Heart right ventricle (tissue), 16 donors: Measurements from ENCODE around the gene EFCAB8. TPM values are rescaled to one million over a fixed set of nuclear protein-coding genes. Genes with fewer than 3 reads are reported as not detected.
A peak's percentile ranks its signal among the peaks of the same experiment; 100 is the strongest.

Source experiments
- ATAC-seq, 8 donors: fragments of 200-7000 bp; cut with Tn5 transposase; one replicate each; pipeline ENCODE4 v1.9.1; 2020; ENCODE audit warnings: mild to moderate bottlenecking in 8 of 8, moderate library complexity in 8 of 8, moderate number of reproducible peaks in 1 of 8
- DNase-seq, 2 donors: peaks; one replicate each; pipeline ENCODE4 v3.0.0-alpha.2; 2020
- H3K27ac ChIP-seq, 10 donors: fragments of 200-600 bp; sonication (generic) in 2 of 10; one replicate each; pipeline versions ENCODE4 v1.5.0 to v1.8.0; 2020 to 2022; ENCODE audit warnings: mild to moderate bottlenecking in 3 of 10
- H3K27me3 ChIP-seq, 7 donors: fragments of 200-600 bp; one replicate each; pipeline ENCODE4 v1.8.0; 2021 to 2022; ENCODE audit warnings: mild to moderate bottlenecking in 2 of 7
- H3K36me3 ChIP-seq, 9 donors: fragments of 200-600 bp; sonication (generic) in 1 of 9; one replicate each; pipeline versions ENCODE4 v1.5.0 to v1.8.0; 2020 to 2022; ENCODE audit warnings: mild to moderate bottlenecking in 2 of 9
- H3K4me1 ChIP-seq, 9 donors: fragments of 200-600 bp; sonication (generic) in 1 of 9; one replicate each; pipeline versions ENCODE4 v1.5.0 to v1.8.0; 2020 to 2022; ENCODE audit warnings: mild to moderate bottlenecking in 4 of 9
- H3K4me3 ChIP-seq, 10 donors: fragments of 200-600 bp; sonication (generic) in 2 of 10; one replicate each; pipeline versions ENCODE4 v1.5.0 to v1.8.0; 2020 to 2022; ENCODE audit warnings: mild to moderate bottlenecking in 7 of 10, moderate library complexity in 2 of 10
- H3K9me3 ChIP-seq, 11 donors: fragments of 200-600 bp in 10 of 11; sonication (generic) in 2 of 11; one replicate each; pipeline versions ENCODE4 v1.5.0 to v1.8.0; 2013 to 2022; ENCODE audit warnings: mild to moderate bottlenecking in 2 of 11, control low read depth in 1 of 11, moderate library complexity in 1 of 11
- CTCF ChIP-seq, 9 donors: fragments of 200-600 bp; sonication (generic) in 2 of 9; IDR thresholded peaks; one replicate each; pipeline versions ENCODE4 v1.5.0 to v1.8.0; 2021 to 2022; ENCODE audit warnings: antibody characterized with exemption in 9 of 9, mild to moderate bottlenecking in 5 of 9, moderate library complexity in 1 of 9
- WGBS, 2 donors: extraction: QIAGEN DNeasy Blood & Tissue Kit; methylation state at CpG; one replicate each; pipeline ENCODE4 v1.1.7; 2013; ENCODE audit warnings: inconsistent platforms in 1 of 2; 5-methylcytosine and 5-hydroxymethylcytosine counted together
- intact Hi-C, 10 donors: fragments of 100-400 bp; cut with DNase I; formaldehyde crosslinking; loops; one replicate each; pipeline versions ENCODE4 v1.11.1 to v1.14.2; 2022
- polyA plus RNA-seq, 2 donors: library from polyadenylated mRNA; stranded (reverse); fragments of 200-250 nt; gene quantifications; one replicate each; pipeline ENCODE4 v1.2.3, GENCODE V29; 2013
- total RNA-seq, 10 donors: library from RNA; stranded (reverse); fragmentation: NEBNext Ultra II Directional in 3 of 10; extraction: Animal tissue kit (Norgen Biotek cat#: 25700) in 3 of 10; gene quantifications; one replicate each; pipeline versions ENCODE4 v1.2.1 to v1.2.4, GENCODE V29; 2021 to 2023
- donor health status: Arrhythmogenic right ventricular cardiomyopathy.
- donor health status: ischemic (EF 13 %, LVEDD 7.1; RV severe dilation, severe dysfunction).
- donor health status: healthy with polysubstance abuse.
- donor health status: DM: no; HTN: yes; CAD: no.
- donor health status: DM: no; HTN: no; CAD: no.
- donor health status: ischemic (EF 25% LVEDD 6.9; RV normal size, moderate dysfunction).
- donor health status: ischemic (EF 25% LVEDD 5.7; RV mildly dilated, moderate dysfunction).
- donor health status: healthy.
- donor health status: DM: yes; HTN: yes; CAD: no.
- donor health status: Ischemic cardiomyopathy.
- donor health status: ischemic (EF 35%, LVEDD 5.7; RV mildly dilated, moderate dysfunction).
- donor health status: nonischemic (EF 11% LVEDD 7.7; RV severe dilation, severe dysfunction).
- donor health status: DM: yes; HTN: yes; CAD: no.
- donor health status: PGD.
- donor health status: ischemic (EF 29% LVEDD 5.4; RV normal size, mild dysfunction).
- donor health status: nonischemic (EF 23%, LVEDD 6.1; RV moderate dilation, normal function).

The EFCAB8 gene
- total and polyA plus RNA-seq, 12 donors, result 0.15 to 0.58 TPM; not detected in 10

DNA sequence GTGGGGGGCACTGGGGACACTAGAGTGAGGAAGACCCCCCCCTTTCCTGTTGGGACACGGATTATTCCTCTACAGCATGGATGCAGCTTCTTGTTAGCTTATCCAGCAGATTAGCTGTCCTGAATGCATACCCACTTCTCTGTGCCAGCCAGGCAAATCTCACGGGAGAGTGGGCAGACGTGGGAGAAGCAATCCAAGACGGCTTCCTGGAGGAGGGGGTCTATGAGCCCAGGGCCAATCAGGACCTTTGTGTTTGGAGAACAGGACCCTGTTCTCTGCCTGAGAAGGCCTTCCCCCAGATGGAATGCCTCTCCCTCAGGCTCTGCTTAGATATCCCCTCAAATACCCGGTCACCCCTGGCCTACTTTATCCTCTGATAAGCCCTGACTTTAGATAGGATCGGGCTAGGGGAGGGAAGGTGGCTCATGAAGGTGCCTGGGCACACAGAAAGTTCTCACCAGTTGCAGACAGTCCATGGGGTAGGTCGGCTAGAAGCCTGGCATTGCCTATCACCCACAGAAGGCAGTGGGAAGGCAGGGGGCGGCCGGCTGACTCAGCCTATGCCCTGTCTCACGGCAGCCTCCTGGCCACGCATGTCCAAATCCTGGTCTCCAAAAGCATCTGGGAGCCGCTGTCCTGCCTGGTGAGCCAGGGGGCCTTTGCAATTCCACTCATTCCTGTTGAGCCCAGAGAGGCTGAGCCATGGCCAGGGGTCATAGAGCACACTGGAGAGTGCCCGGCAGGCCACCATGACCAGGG lies 110.8 kb downstream of the EFCAB8 start:
- 75 to 76% methylated on average over 13 of the region's 13 CpGs for WGBS, 2 donors
- intact Hi-C loops, result no loop called here
- no peaks in the 10 kb centered on the region for H3K9me3 ChIP-seq
- DNase-seq (no peak), ATAC-seq (no peak)
- H3K4me1 ChIP-seq, result peaks cover 0 to 33% (median 8%) of the 10 kb centered on the region in 9 donors
- H3K27ac ChIP-seq, result peak overlapping the region in 1 of 10 donors; percentile 24
- no peak for TF ChIP-seq CTCF (IDR thresholded peaks at IDR 0.05)
- H3K36me3 ChIP-seq, result no peaks in the 10 kb centered on the region
- H3K4me3 ChIP-seq, result no peak overlapping the region
- H3K27me3 ChIP-seq, result peaks cover 0 to 3% (median 0%) of the 10 kb centered on the region in 7 donors

GRCh38 chr20:32970115-32970972 lies 111.6 kb downstream of the EFCAB8 start:
- intact Hi-C loops, result no loop called here
- Histone ChIP-seq H3K27ac (peak overlapping the region in 1 of 10 donors; percentile 79), H3K36me3 (no peaks in the 10 kb centered on the region), H3K27me3 (no peaks in the 10 kb centered on the region), H3K4me3 (no peak overlapping the region), H3K4me1 (peaks cover 0 to 33% (median 8%) of the 10 kb centered on the region in 9 donors), H3K9me3 (no peaks in the 10 kb centered on the region)
- ATAC-seq, result no peak
- no peak for DNase-seq
- no peak for TF ChIP-seq CTCF (IDR thresholded peaks at IDR 0.05)
- 93 to 94% methylated on average over 15 of the region's 15 CpGs for WGBS, 2 donors

- H3K36me3 ChIP-seq, result no peaks in the 10 kb centered on the region
- no peaks in the 10 kb centered on the region for H3K27me3 ChIP-seq
- peak overlapping the region in 2 of 10 donors; percentile 42 to 79 for H3K27ac ChIP-seq
- no peak for TF ChIP-seq CTCF (IDR thresholded peaks at IDR 0.05)
- H3K4me3 ChIP-seq, result no peak overlapping the region
- ATAC-seq (no peak), DNase-seq (no peak)
- intact Hi-C loops, result no loop called here
- 94 to 100% methylated on average over 2 of the region's 2 CpGs for WGBS, 2 donors
- H3K4me1 ChIP-seq, result peaks cover 0 to 29% (median 8%) of the 10 kb centered on the region in 9 donors
- H3K9me3 ChIP-seq, result no peaks in the 10 kb centered on the region
Measured at GRCh38 chr20:32970973-32971300, 112.2 kb downstream of the EFCAB8 start.

DNA sequence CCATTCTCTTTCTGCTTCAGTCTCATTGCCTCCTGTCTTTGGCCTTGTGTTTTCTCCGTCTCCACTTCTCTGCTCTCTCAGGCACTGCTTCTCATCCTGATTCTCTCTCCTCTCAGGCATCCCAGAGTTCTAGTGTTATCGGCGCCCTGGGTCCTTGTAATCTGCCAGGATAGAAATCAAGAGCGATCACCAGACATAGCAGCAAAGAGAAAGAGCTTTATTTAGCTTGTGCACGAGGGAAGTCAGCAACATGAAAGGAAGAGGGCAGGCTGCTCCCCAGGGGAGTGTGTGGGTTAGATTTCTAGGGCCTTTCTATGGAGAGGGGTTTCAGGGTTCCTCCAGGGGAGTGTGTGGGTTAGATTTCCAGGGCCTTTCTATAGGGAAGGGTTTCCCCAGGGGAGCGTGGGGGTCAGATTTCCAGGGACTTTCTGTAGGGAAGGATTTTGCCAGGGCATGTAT lies 113.0 kb downstream of the EFCAB8 start:
- peak overlapping the region in 7 of 10 donors; percentile 19 to 79 (median 46) for H3K27ac ChIP-seq
- ATAC-seq, result peak in 4 of 8 donors; percentile 22 to 75 (median 34)
- H3K27me3 ChIP-seq, result no peaks in the 10 kb centered on the region
- peaks cover 0 to 27% (median 8%) of the 10 kb centered on the region in 9 donors for H3K4me1 ChIP-seq
- DNase-seq, result no peak
- intact Hi-C loops, result no loop called here
- TF ChIP-seq CTCF (IDR thresholded peaks at IDR 0.05), result no peak
- 23 to 33% methylated on average over 6 of the region's 6 CpGs for WGBS, 2 donors
- no peaks in the 10 kb centered on the region for H3K9me3 ChIP-seq
- no peaks in the 10 kb centered on the region for H3K36me3 ChIP-seq
- H3K4me3 ChIP-seq, result no peak overlapping the region
